NCI-H1092 (cell line): Measurements from ENCODE around the gene TMEM200A.

Source experiments
- DNase-seq: peaks from one replicate; lab custom pipeline; 2025; lab: John Stamatoyannopoulos, UW

The TMEM200A gene

GRCh38 chr6:130377915-130378314 lies 12.1 kb downstream of the TMEM200A start:
- no peak for DNase-seq

GRCh38 chr6:130379223-130379622 lies 13.4 kb downstream of the TMEM200A start:
- DNase-seq, result no peak

- DNase-seq, result no peak
These were observed 15.2 kb downstream of the TMEM200A start for GRCh38 chr6:130381012-130381411.

GRCh38 chr6:130381459-130382380 lies 15.9 kb downstream of the TMEM200A start:
- no peak for DNase-seq

GRCh38 chr6:130382872-130383490 lies 17.2 kb downstream of the TMEM200A start:
- no peak for DNase-seq

GRCh38 chr6:130385064-130385695 lies 19.4 kb downstream of the TMEM200A start:
- no peak for DNase-seq

- DNase-seq, result no peak
These were observed 23.3 kb downstream of the TMEM200A start for GRCh38 chr6:130389142-130389541.

- no peak for DNase-seq
These were observed 25.1 kb downstream of the TMEM200A start for GRCh38 chr6:130390890-130391289.

GRCh38 chr6:130393306-130393705 lies 27.5 kb downstream of the TMEM200A start:
- DNase-seq, result no peak

GRCh38 chr6:130394246-130394645 lies 28.4 kb downstream of the TMEM200A start:
- DNase-seq, result no peak

- no peak for DNase-seq
These were observed 29.3 kb downstream of the TMEM200A start for GRCh38 chr6:130395164-130395563.

- DNase-seq, result no peak
These were observed 30.9 kb downstream of the TMEM200A start for GRCh38 chr6:130396722-130397121.

GRCh38 chr6:130405549-130405948 lies 39.7 kb downstream of the TMEM200A start:
- no peak for DNase-seq

- DNase-seq, result no peak
These were observed 41.2 kb downstream of the TMEM200A start for GRCh38 chr6:130407032-130407431.

- no peak for DNase-seq
These were observed 43.7 kb downstream of the TMEM200A start for GRCh38 chr6:130409418-130410100.

- DNase-seq, result no peak
These were observed 45.7 kb downstream of the TMEM200A start for GRCh38 chr6:130411481-130411880.

GRCh38 chr6:130412556-130413290 lies 46.9 kb downstream of the TMEM200A start:
- no peak for DNase-seq

- DNase-seq, result no peak
These were observed 52.1 kb downstream of the TMEM200A start for GRCh38 chr6:130417951-130418350.

- no peak for DNase-seq
These were observed 55.1 kb downstream of the TMEM200A start for GRCh38 chr6:130420911-130421310.

- DNase-seq, result no peak
These were observed 55.8 kb downstream of the TMEM200A start for GRCh38 chr6:130421585-130421984.

GRCh38 chr6:130423044-130423443 lies 57.2 kb downstream of the TMEM200A start:
- DNase-seq, result no peak

- DNase-seq, result no peak
These were observed 58.9 kb downstream of the TMEM200A start for GRCh38 chr6:130424710-130425109.
